Endodermal cell (in vitro differentiated cells): Measurements from ENCODE around the gene ZSCAN10. TPM values are rescaled to one million over a fixed set of nuclear protein-coding genes. Genes with fewer than 3 reads are reported as not detected.

Experiments
- DNase-seq: peaks from one replicate; pipeline ENCODE4 v3.0.0-alpha.2; 2017
- H3K27ac ChIP-seq: 2 replicates; pipeline ENCODE4 v1.5.1; 2013; ENCODE audit warnings: mild to moderate bottlenecking, low read depth, low read length, moderate library complexity
- H3K27me3 ChIP-seq: 2 replicates; pipeline ENCODE4 v1.6.1; 2013; ENCODE audit warnings: mild to moderate bottlenecking, low read length, moderate library complexity; ENCODE audit not compliant: insufficient read depth, control insufficient read depth, poor library complexity, severe bottlenecking
- H3K36me3 ChIP-seq: 2 replicates; pipeline ENCODE4 v1.7.0; 2013; ENCODE audit warnings: mild to moderate bottlenecking, low read length, moderate library complexity; ENCODE audit not compliant: control insufficient read depth, insufficient read depth
- H3K4me1 ChIP-seq: one replicate; pipeline ENCODE4 v1.7.0; 2013; ENCODE audit warnings: low read length; ENCODE audit not compliant: control insufficient read depth, insufficient read depth
- H3K4me3 ChIP-seq: 2 replicates; pipeline ENCODE4 v1.5.1; 2013; ENCODE audit warnings: mild to moderate bottlenecking, low read length, moderate library complexity
- H3K9ac ChIP-seq: 2 replicates; pipeline ENCODE4 v1.6.1; 2013; ENCODE audit warnings: mild to moderate bottlenecking, low read length, moderate library complexity; ENCODE audit not compliant: poor library complexity, severe bottlenecking; ENCODE audit errors: extremely low read depth
- H3K9me3 ChIP-seq: 2 replicates; pipeline ENCODE4 v1.6.1; 2013; ENCODE audit warnings: mild to moderate bottlenecking, low read length, moderate library complexity; ENCODE audit not compliant: control insufficient read depth
- H3K27ac Mint-ChIP-seq: 2 replicates; pipeline ENCODE4 v1.8.0; 2020; ENCODE audit warnings: mixed read lengths
- H3K27me3 Mint-ChIP-seq: 2 replicates; pipeline ENCODE4 v1.8.0; 2021; ENCODE audit warnings: mild to moderate bottlenecking, mixed read lengths; ENCODE audit not compliant: insufficient read depth
- H3K36me3 Mint-ChIP-seq: 2 replicates; pipeline ENCODE4 v1.8.0; 2020; ENCODE audit warnings: low read depth, mixed read lengths
- H3K4me1 Mint-ChIP-seq: 2 replicates; pipeline ENCODE4 v1.8.0; 2020; ENCODE audit warnings: mixed read lengths
- H3K4me3 Mint-ChIP-seq: 2 replicates; pipeline ENCODE4 v1.8.0; 2020; ENCODE audit warnings: mild to moderate bottlenecking, moderate library complexity, mixed read lengths
- H3K9me3 Mint-ChIP-seq: 2 replicates; pipeline ENCODE4 v1.8.0; 2020; ENCODE audit warnings: mild to moderate bottlenecking, mixed read lengths
- CTCF ChIP-seq: fragments of 200-600 bp; sonication (generic); conservative IDR thresholded peaks from 2 replicates; pipeline ENCODE4 v1.5.0; 2021; ENCODE audit warnings: antibody characterized with exemption, mild to moderate bottlenecking
- WGBS, 2 experiments: methylation state at CpG; one replicate each; pipeline versions ENCODE4 v1.1.5 to v1.1.7; 2013; ENCODE audit warnings: missing lambda C conversion rate in 2 of 2, mixed read lengths in 1 of 2; ENCODE audit not compliant: insufficient coverage in 1 of 2, insufficient read length in 1 of 2; 5-methylcytosine and 5-hydroxymethylcytosine counted together
- total RNA-seq, 2 donors: library from RNA; stranded (reverse); fragmentation: NEBNext Ultra II Directional in 1 of 2; extraction: Animal tissue kit (Norgen Biotek cat#: 25700) in 1 of 2; gene quantifications; 2 replicates in 1 of 2; 3 replicates in 1 of 2; pipeline ENCODE4 v1.2.1, GENCODE V29; 2021

ZSCAN10 gene
- total RNA-seq, 2 donors from 2014 or later: 36.6 to 70.0 TPM

- Histone ChIP-seq H3K36me3 (peaks cover 34% of the 10 kb centered on the region), H3K27me3 (no peaks in the 10 kb centered on the region), H3K4me1 (no peaks in the 10 kb centered on the region), H3K9ac (peak overlapping the region; percentile 50), H3K27ac (peak overlapping the region; percentile 81), H3K4me3 (peak overlapping the region; percentile 93), H3K9me3 (no peaks in the 10 kb centered on the region)
- Mint-ChIP-seq H3K4me3 (peak overlapping the region; percentile 78), H3K27ac (peak overlapping the region; percentile 93), H3K9me3 (no peaks in the 10 kb centered on the region), H3K36me3 (peaks cover 28% of the 10 kb centered on the region), H3K27me3 (no peaks in the 10 kb centered on the region), H3K4me1 (peaks cover 14% of the 10 kb centered on the region)
- TF ChIP-seq CTCF: peak; percentile 56
- whole genome bisulfite sequencing, 2 experiments: 1% methylated on average over 50 to 72 of the region's 72 CpGs
- DNase-seq: peak; percentile 99
Observed at GRCh38 chr16:3123986-3124886, 25.1 kb upstream of the ZSCAN10 start.

GRCh38 chr16:3122926-3123570 lies 24.0 kb upstream of the ZSCAN10 start:
- TF ChIP-seq CTCF: no peak
- Histone ChIP-seq H3K27ac (no peak overlapping the region), H3K36me3 (peaks cover 25% of the 10 kb centered on the region), H3K9ac (no peak overlapping the region), H3K4me1 (no peaks in the 10 kb centered on the region), H3K27me3 (no peaks in the 10 kb centered on the region), H3K4me3 (peak overlapping the region; percentile 93), H3K9me3 (no peaks in the 10 kb centered on the region)
- WGBS, 2 experiments: 85 to 86% methylated on average over 6 to 8 of the region's 8 CpGs
- H3K4me1 Mint-ChIP-seq: peaks cover 14% of the 10 kb centered on the region
- H3K27me3 Mint-ChIP-seq: no peaks in the 10 kb centered on the region
- no peak for DNase-seq
- H3K36me3 Mint-ChIP-seq: peaks cover 28% of the 10 kb centered on the region
- peak overlapping the region; percentile 78 for H3K4me3 Mint-ChIP-seq
- peak overlapping the region; percentile 92 for H3K27ac Mint-ChIP-seq
- no peaks in the 10 kb centered on the region for H3K9me3 Mint-ChIP-seq

- WGBS, 2 experiments: 94 to 100% methylated on average over 3 to 7 of the region's 7 CpGs
- no peak overlapping the region for H3K4me3 ChIP-seq
- no peak for DNase-seq
- no peaks in the 10 kb centered on the region for H3K9me3 ChIP-seq
- Mint-ChIP-seq H3K27me3 (no peaks in the 10 kb centered on the region), H3K27ac (no peak overlapping the region), H3K4me3 (no peak overlapping the region), H3K9me3 (no peaks in the 10 kb centered on the region), H3K4me1 (peaks cover 11% of the 10 kb centered on the region), H3K36me3 (peaks cover 24% of the 10 kb centered on the region)
- no peak overlapping the region for H3K9ac ChIP-seq
- no peaks in the 10 kb centered on the region for H3K4me1 ChIP-seq
- H3K27me3 ChIP-seq: no peaks in the 10 kb centered on the region
- no peak for TF ChIP-seq CTCF
- H3K36me3 ChIP-seq: peaks cover 18% of the 10 kb centered on the region
- no peak overlapping the region for H3K27ac ChIP-seq
Observed at GRCh38 chr16:3121851-3122467, 22.9 kb upstream of the ZSCAN10 start.
